Prostate gland (tissue), 2 donors: Measurements from ENCODE around the gene CAPZA2.

Experiments used
- CTCF ChIP-seq, 4 experiments: fragments of 200-600 bp in 2 of 4; fragments of 450-650 bp in 2 of 4; sonication (generic) in 2 of 4; IDR thresholded peaks; 1 replicate in 3 of 4; 2 replicates in 1 of 4; pipeline ENCODE4 v1.5.1; 2016 to 2019; ENCODE audit warnings: antibody characterized with exemption in 4 of 4, mild to moderate bottlenecking in 2 of 4, moderate library complexity in 2 of 4
- POLR2AphosphoS5 ChIP-seq: sonication (generic); formaldehyde crosslinking; IDR thresholded peaks from one replicate; pipeline ENCODE4 v1.6.1; 2017; ENCODE audit warnings: antibody characterized with exemption

DNA sequence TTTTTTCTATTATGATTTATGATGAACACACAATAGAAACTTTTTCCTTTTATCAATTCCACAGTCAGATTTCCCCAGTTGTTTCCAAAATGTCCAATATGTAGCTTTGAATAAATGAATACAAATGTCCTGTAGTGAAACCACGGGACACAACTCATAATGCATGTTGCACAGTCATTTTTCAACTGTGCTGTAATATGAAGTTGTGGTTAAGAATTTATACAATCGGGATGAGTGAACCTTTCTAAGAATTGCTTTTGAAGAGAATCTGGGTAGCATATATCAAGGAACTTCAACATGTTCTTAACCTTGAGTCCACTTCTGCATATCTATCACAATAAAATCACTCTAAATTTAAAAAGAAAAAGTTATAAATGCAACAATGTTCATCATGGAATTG is 76.3 kb downstream of the CAPZA2 start:
- TF ChIP-seq POLR2AphosphoS5 (no peak), CTCF (IDR thresholded peaks at IDR 0.05) (no peak)
